Right cardiac atrium (tissue), 5 donors: ENCODE data around the gene TMEFF2. TPM values are rescaled to one million over a fixed set of nuclear protein-coding genes. Genes with fewer than 3 reads are reported as not detected.
"Not testable (repeated sequence)": the region's sequence is repeated elsewhere in the genome, so short reads cannot be mapped to it uniquely, and the experiment has no call there.

Experiments used
- ATAC-seq, 2 donors: fragments of 200-7000 bp; cut with Tn5 transposase; one replicate each; pipeline versions ENCODE4 v1.8.0 to v1.9.1; 2020; ENCODE audit warnings: moderate library complexity in 2 of 2, mild to moderate bottlenecking in 1 of 2
- DNase-seq, 3 donors: peaks; one replicate each; pipeline ENCODE4 v3.0.0-alpha.2; 2020
- H3K27ac ChIP-seq: one replicate; pipeline ENCODE4 v1.5.1; 2013; ENCODE audit warnings: mild to moderate bottlenecking, low read length, control low read depth, moderate library complexity
- H3K27me3 ChIP-seq: one replicate; pipeline ENCODE4 v1.6.1; 2013; ENCODE audit not compliant: control insufficient read depth, insufficient read depth
- H3K4me1 ChIP-seq: one replicate; pipeline ENCODE4 v1.6.1; 2013; ENCODE audit warnings: low read length; ENCODE audit not compliant: control insufficient read depth, insufficient read depth
- H3K4me3 ChIP-seq: one replicate; pipeline ENCODE4 v1.5.1; 2013; ENCODE audit warnings: low read length, control low read depth
- H3K9me3 ChIP-seq: one replicate; pipeline ENCODE4 v1.6.1; 2013; ENCODE audit warnings: low read length; ENCODE audit not compliant: control insufficient read depth
- WGBS: extraction: QIAGEN DNeasy Blood & Tissue Kit; methylation state at CpG from one replicate; pipeline ENCODE4 v1.1.7; 2013; 5-methylcytosine and 5-hydroxymethylcytosine counted together
- intact Hi-C, 4 donors: fragments of 100-400 bp; cut with DNase I; formaldehyde crosslinking; loops; one replicate each; pipeline versions ENCODE4 v1.11.0 to v1.14.0; 2022 to 2023
- polyA plus RNA-seq: library from polyadenylated mRNA; stranded (reverse); fragments of 200-250 nt; gene quantifications from one replicate; pipeline ENCODE4 v1.2.3, GENCODE V29; 2013
- total RNA-seq, 4 donors: library from RNA; stranded (reverse); fragmentation: NEBNext Ultra II Directional; extraction: Animal tissue kit (Norgen Biotek cat#: 25700); gene quantifications; one replicate each; pipeline ENCODE4 v1.2.1, GENCODE V29; 2021
- donor health status: healthy with polysubstance abuse.
- donor health status: DM: no; HTN: yes; CAD: no.
- donor health status: DM: no; HTN: no; CAD: no.
- donor health status: DM: no; HTN: yes; CAD: no; lungs with severe emphysema.
- donor health status: DM: yes; HTN: yes; CAD: no.

TMEFF2 gene
- total and polyA plus RNA-seq, 5 donors = 0.14 to 3.3 (median 1.3) TPM

- H3K9me3 ChIP-seq = no peaks in the 10 kb centered on the region
- DNase-seq = no peak
- WGBS = 65% methylated on average over 5 of the region's 5 CpGs
- peak overlapping the region; percentile 37 for H3K27ac ChIP-seq
- intact Hi-C loops = loop anchor here in 1 of 4 donors (5.0 kb wide), 1 partner anchor 456 kb away; no protein-coding TSS in a partner anchor
- no peak overlapping the region for H3K4me3 ChIP-seq
- H3K27me3 ChIP-seq = no peaks in the 10 kb centered on the region
- peak; percentile 23 to 40 for ATAC-seq
- H3K4me1 ChIP-seq = no peaks in the 10 kb centered on the region
These were observed 46.0 kb downstream of the TMEFF2 start for GRCh38 chr2:192148620-192149321.

DNA sequence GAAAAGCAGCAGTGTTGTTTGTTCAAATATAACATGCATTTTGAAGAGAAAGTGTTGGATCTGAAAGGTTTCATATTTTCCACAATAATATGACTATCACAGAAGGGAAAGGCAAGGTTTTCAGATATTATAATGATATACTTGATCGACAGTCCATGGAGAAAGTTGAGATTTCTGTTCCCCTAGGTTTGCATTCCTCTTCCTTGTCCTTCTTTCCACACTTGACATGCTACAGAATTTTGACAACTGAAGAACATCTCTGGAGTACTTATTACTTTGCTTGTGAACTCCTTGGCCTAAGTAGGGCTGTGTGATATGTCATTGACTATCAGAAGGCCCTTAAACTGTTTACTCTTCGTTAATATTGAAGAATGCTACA is 46.5 kb downstream of the TMEFF2 start:
- Histone ChIP-seq H3K4me1 (no peaks in the 10 kb centered on the region), H3K9me3 (no peaks in the 10 kb centered on the region), H3K27ac (no peak overlapping the region), H3K27me3 (no peaks in the 10 kb centered on the region), H3K4me3 (no peak overlapping the region)
- DNase-seq = no peak
- no peak for ATAC-seq
- intact Hi-C loops = loop anchor here in 1 of 4 donors (5.0 kb wide), 1 partner anchor 456 kb away; no protein-coding TSS in a partner anchor
- 51% methylated on average over 2 of the region's 2 CpGs for WGBS

- DNase-seq (no peak), ATAC-seq (no peak)
- no peaks in the 10 kb centered on the region for H3K4me1 ChIP-seq
- H3K27me3 ChIP-seq = no peaks in the 10 kb centered on the region
- H3K9me3 ChIP-seq = no peaks in the 10 kb centered on the region
- H3K27ac ChIP-seq = no peak overlapping the region
- intact Hi-C loops = loop anchor here in 1 of 4 donors (5.0 kb wide), 1 partner anchor 454 kb away; no protein-coding TSS in a partner anchor
- no peak overlapping the region for H3K4me3 ChIP-seq
- 95% methylated on average over 1 of the region's 1 CpG for WGBS
These were observed 48.4 kb downstream of the TMEFF2 start for GRCh38 chr2:192146069-192147015.

DNA sequence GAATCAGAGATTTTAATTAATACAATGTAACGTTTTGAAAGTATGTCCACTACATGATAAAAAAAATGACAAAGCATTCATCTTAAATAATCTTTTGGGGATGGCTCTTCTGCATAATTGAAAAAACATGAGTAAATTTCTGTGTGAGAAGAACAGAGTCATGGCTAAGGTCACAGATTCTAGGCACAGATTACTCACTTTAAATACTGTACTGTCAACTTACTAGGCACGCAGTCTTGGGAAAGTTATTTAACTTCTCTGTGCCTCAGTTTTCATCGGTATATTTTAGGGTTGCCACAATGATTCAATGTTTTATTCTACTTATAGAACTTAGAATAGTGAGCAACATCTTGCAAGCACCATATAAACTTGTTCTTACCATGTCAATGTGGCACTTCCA is 49.2 kb downstream of the TMEFF2 start:
- no peak for DNase-seq
- Histone ChIP-seq H3K27me3 (no peaks in the 10 kb centered on the region), H3K27ac (no peak overlapping the region), H3K4me1 (no peaks in the 10 kb centered on the region), H3K9me3 (no peaks in the 10 kb centered on the region), H3K4me3 (no peak overlapping the region)
- WGBS = 87% methylated on average over 3 of the region's 3 CpGs
- no peak for ATAC-seq
- intact Hi-C loops = loop anchor here in 1 of 4 donors (5.0 kb wide), 1 partner anchor 453 kb away; no protein-coding TSS in a partner anchor

GRCh38 chr2:192140236-192140839 is 54.4 kb downstream of the TMEFF2 start:
- no peak for ATAC-seq
- intact Hi-C loops = no loop called here
- DNase-seq = no peak
- Histone ChIP-seq H3K9me3 (no peaks in the 10 kb centered on the region), H3K27me3 (no peaks in the 10 kb centered on the region), H3K27ac (no peak overlapping the region), H3K4me3 (no peak overlapping the region), H3K4me1 (no peaks in the 10 kb centered on the region)
- 66% methylated on average over 7 of the region's 7 CpGs for WGBS

DNA sequence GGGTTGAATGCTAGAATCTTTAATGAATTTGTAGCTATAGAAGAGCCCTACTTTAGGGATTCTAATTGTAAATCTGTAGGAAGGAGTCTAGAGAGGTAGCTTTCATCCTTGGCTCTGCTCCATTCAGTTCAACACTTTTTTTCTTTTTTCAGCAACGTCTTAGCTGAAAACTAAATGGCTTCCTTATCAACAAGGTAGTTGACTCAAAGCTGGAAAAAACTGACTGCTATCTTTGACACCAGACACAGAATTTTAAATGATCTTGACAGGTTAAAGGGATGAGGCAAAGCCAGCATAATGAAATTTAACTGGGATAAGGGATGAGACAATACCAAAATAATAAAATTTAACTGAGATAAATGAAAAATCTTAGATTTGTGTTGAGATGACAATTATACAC is 54.9 kb downstream of the TMEFF2 start:
- intact Hi-C loops = no loop called here
- Histone ChIP-seq H3K27ac (no peak overlapping the region), H3K4me3 (no peak overlapping the region), H3K9me3 (no peaks in the 10 kb centered on the region), H3K4me1 (no peaks in the 10 kb centered on the region), H3K27me3 (no peaks in the 10 kb centered on the region)
- ATAC-seq (no peak), DNase-seq (no peak)
- WGBS = 38% methylated on average over 1 of the region's 1 CpG

DNA sequence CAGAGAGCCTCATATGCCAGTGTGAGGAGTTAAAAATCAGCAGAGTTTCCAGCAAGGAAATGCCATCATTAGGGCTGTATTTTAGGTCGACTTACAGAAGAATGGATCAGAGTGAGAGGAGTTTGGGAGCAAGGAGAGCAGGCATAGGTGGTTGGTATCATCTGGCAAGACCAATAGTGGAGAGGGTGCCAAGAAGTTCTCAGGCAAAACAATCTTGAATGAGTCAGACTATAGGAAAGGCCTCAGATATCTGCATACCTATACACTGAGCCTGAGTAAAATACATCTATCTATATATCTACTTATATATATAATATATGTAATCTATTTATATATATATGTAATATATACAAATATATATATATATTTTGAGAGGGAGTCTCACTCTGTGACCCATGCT is 57.3 kb downstream of the TMEFF2 start:
- Histone ChIP-seq H3K9me3 (no peaks in the 10 kb centered on the region), H3K4me3 (no peak overlapping the region), H3K4me1 (no peaks in the 10 kb centered on the region), H3K27me3 (no peaks in the 10 kb centered on the region), H3K27ac (no peak overlapping the region)
- WGBS = 68% methylated on average over 1 of the region's 1 CpG
- ATAC-seq (no peak), DNase-seq (no peak)
- intact Hi-C loops = no loop called here

GRCh38 chr2:192132604-192133003 is 62.1 kb downstream of the TMEFF2 start:
- H3K27ac ChIP-seq, H3K4me3 ChIP-seq, H3K4me1 ChIP-seq, DNase-seq, intact Hi-C loops, H3K9me3 ChIP-seq, ATAC-seq, H3K27me3 ChIP-seq: not testable (repeated sequence)
- 97% methylated on average over 15 of the region's 15 CpGs for WGBS

GRCh38 chr2:192130312-192130711 is 64.4 kb downstream of the TMEFF2 start:
- H3K27ac ChIP-seq, intact Hi-C loops, DNase-seq, H3K4me3 ChIP-seq, H3K4me1 ChIP-seq, H3K27me3 ChIP-seq, ATAC-seq, H3K9me3 ChIP-seq: not testable (repeated sequence)
- 84% methylated on average over 5 of the region's 5 CpGs for WGBS

GRCh38 chr2:192128655-192129054 is 66.1 kb downstream of the TMEFF2 start:
- no peaks in the 10 kb centered on the region for H3K9me3 ChIP-seq
- H3K27me3 ChIP-seq = no peaks in the 10 kb centered on the region
- no peak overlapping the region for H3K27ac ChIP-seq
- no peaks in the 10 kb centered on the region for H3K4me1 ChIP-seq
- 49% methylated on average over 4 of the region's 4 CpGs for WGBS
- intact Hi-C loops = no loop called here
- DNase-seq (peak in 2 of 3 donors; percentile 16 to 57), ATAC-seq (peak in 1 of 2 donors; percentile 41)
- no peak overlapping the region for H3K4me3 ChIP-seq

DNA sequence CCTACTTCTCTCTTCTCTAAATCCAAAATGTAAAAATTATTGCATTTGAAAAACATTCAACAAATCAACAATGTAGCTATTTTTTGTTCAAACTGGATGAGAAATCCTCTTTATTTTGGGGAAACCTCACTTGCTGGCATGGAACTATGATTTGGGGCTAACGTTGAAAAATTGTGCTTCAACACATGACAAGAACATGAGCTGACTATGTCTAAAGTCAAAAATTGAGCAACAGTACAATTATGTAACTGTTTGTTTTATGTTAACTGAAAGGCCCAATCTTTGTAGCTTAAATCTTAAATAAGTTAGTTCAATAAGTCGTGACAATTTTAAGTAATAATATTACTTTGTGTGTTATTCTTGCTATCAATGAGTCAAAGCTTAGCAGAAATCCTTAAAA is 67.3 kb downstream of the TMEFF2 start:
- ATAC-seq (peak in 1 of 2 donors; percentile 72), DNase-seq (no peak)
- intact Hi-C loops = no loop called here
- H3K4me1 ChIP-seq = no peaks in the 10 kb centered on the region
- H3K27me3 ChIP-seq = no peaks in the 10 kb centered on the region
- H3K27ac ChIP-seq = no peak overlapping the region
- H3K9me3 ChIP-seq = no peaks in the 10 kb centered on the region
- 60% methylated on average over 2 of the region's 2 CpGs for WGBS
- H3K4me3 ChIP-seq = no peak overlapping the region
